Prostate gland (tissue), 2 donors: Measurements from ENCODE around the gene MXD4.
"Not testable (repeated sequence)": the region's sequence is repeated elsewhere in the genome, so short reads cannot be mapped to it uniquely, and the experiment has no call there.

ENCODE experiments used
- POLR2A ChIP-seq: fragments of 450-650 bp; IDR thresholded peaks from one replicate; pipeline ENCODE4 v1.6.1; 2016; ENCODE audit warnings: antibody characterized with exemption, mild to moderate bottlenecking
- TF ChIP-seq, protein P1 (sequence below), 4 experiments: fragments of 200-600 bp in 2 of 4; fragments of 450-650 bp in 2 of 4; sonication (generic) in 2 of 4; IDR thresholded peaks; 1 replicate in 3 of 4; 2 replicates in 1 of 4; pipeline ENCODE4 v1.5.1; 2016 to 2019; ENCODE audit warnings: antibody characterized with exemption in 4 of 4, mild to moderate bottlenecking in 2 of 4, moderate library complexity in 2 of 4

DNA sequence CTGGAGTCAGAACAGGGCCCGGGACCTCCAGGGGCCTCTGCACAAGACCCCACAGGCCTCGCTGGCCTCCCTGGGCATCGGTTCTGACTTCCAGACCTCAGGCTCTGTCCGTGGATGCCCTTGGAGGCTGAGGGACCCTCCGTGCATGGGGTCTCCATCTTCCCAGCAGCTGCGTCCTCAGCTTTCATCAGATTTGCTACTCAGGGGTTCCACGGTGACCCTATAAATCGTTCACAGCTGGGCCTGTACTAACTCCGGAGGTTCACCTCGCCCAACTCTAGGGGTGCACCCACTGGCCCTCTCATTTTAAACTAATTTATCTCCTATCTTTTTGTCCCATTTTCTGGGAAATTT, 13.1 kb upstream of the MXD4 start:
- TF ChIP-seq POLR2A, result not testable (repeated sequence)
- TF ChIP-seq, protein P1, sequence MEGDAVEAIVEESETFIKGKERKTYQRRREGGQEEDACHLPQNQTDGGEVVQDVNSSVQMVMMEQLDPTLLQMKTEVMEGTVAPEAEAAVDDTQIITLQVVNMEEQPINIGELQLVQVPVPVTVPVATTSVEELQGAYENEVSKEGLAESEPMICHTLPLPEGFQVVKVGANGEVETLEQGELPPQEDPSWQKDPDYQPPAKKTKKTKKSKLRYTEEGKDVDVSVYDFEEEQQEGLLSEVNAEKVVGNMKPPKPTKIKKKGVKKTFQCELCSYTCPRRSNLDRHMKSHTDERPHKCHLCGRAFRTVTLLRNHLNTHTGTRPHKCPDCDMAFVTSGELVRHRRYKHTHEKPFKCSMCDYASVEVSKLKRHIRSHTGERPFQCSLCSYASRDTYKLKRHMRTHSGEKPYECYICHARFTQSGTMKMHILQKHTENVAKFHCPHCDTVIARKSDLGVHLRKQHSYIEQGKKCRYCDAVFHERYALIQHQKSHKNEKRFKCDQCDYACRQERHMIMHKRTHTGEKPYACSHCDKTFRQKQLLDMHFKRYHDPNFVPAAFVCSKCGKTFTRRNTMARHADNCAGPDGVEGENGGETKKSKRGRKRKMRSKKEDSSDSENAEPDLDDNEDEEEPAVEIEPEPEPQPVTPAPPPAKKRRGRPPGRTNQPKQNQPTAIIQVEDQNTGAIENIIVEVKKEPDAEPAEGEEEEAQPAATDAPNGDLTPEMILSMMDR (IDR thresholded peaks at IDR 0.05), result not testable (repeated sequence)
